WTC11 (cell line): ENCODE data around the gene UBAC2. TPM values are rescaled to one million over a fixed set of nuclear protein-coding genes. Genes with fewer than 3 reads are reported as not detected.

Experiments used
- ATAC-seq: fragments of 200-7000 bp; cut with Tn5 transposase; 2 replicates; pipeline ENCODE4 v1.10.0; 2021; ENCODE audit warnings: mild to moderate bottlenecking, moderate library complexity
- CTCF ChIA-PET: fragments of 300-600 bp; sonication (Branson Sonifier 250); formaldehyde crosslinking; loops from one replicate; lab custom pipeline; 2021; ENCODE audit warnings: antibody characterized with exemption; lab: Charles Lee
- POLR2A ChIA-PET: fragments of 350-600 bp; sonication (Branson Sonifier 250); formaldehyde crosslinking; loops from one replicate; lab custom pipeline; 2021; ENCODE audit warnings: antibody characterized with exemption; lab: Charles Lee
- DNase-seq: peaks from one replicate; pipeline ENCODE4 v3.0.0; 2021; ENCODE audit warnings: low spot score
- H3K27ac Mint-ChIP-seq: 2 replicates; pipeline ENCODE4 v1.8.0; 2021; ENCODE audit warnings: mixed read lengths
- H3K27me3 Mint-ChIP-seq: 2 replicates; pipeline ENCODE4 v1.8.0; 2021; ENCODE audit warnings: low read depth, mild to moderate bottlenecking, moderate library complexity, mixed read lengths
- H3K36me3 Mint-ChIP-seq: 2 replicates; pipeline ENCODE4 v1.8.0; 2021; ENCODE audit warnings: mixed read lengths
- H3K4me1 Mint-ChIP-seq: 2 replicates; pipeline ENCODE4 v1.8.0; 2022; ENCODE audit warnings: mixed read lengths
- H3K4me3 Mint-ChIP-seq: 2 replicates; pipeline ENCODE4 v1.8.0; 2021; ENCODE audit warnings: mild to moderate bottlenecking, moderate library complexity, mixed read lengths
- H3K9me3 Mint-ChIP-seq: 2 replicates; pipeline ENCODE4 v1.8.0; 2021; ENCODE audit warnings: mixed read lengths
- AFF4 ChIP-seq: sonication (generic); formaldehyde crosslinking; IDR thresholded peaks from 2 replicates; pipeline ENCODE4 v1.8.1; 2023; ENCODE audit warnings: mild to moderate bottlenecking, missing genetic modification reagents, borderline replicate concordance
- ATF1 ChIP-seq: sonication (generic); formaldehyde crosslinking; IDR thresholded peaks from 2 replicates; pipeline ENCODE4 v1.8.1; 2023; ENCODE audit warnings: mild to moderate bottlenecking, moderate library complexity, missing genetic modification reagents
- ATF3 ChIP-seq: sonication (generic); formaldehyde crosslinking; conservative IDR thresholded peaks from 2 replicates; pipeline ENCODE4 v1.8.1; 2022; ENCODE audit warnings: mild to moderate bottlenecking, missing genetic modification reagents
- CDX4 ChIP-seq: fragments of 250-450 bp; sonication (Bioruptor Pico); IDR thresholded peaks from 2 replicates; pipeline ENCODE4 v1.9.0; 2021; ENCODE audit warnings: moderate library complexity, mild to moderate bottlenecking, inconsistent platforms, borderline replicate concordance
- CREB1 ChIP-seq: sonication (generic); formaldehyde crosslinking; IDR thresholded peaks from 2 replicates; pipeline ENCODE4 v1.8.0; 2023; ENCODE audit warnings: mild to moderate bottlenecking, missing genetic modification reagents
- ESRRA ChIP-seq: sonication (generic); formaldehyde crosslinking; IDR thresholded peaks from 2 replicates; pipeline ENCODE4 v1.8.1; 2022; ENCODE audit warnings: mild to moderate bottlenecking, missing genetic modification reagents, borderline replicate concordance
- FOXJ3 ChIP-seq: sonication (generic); formaldehyde crosslinking; IDR thresholded peaks from 2 replicates; pipeline ENCODE4 v1.9.0; 2021; ENCODE audit warnings: missing genetic modification reagents, mild to moderate bottlenecking, borderline replicate concordance
- FOXK1 ChIP-seq: sonication (generic); formaldehyde crosslinking; IDR thresholded peaks from 2 replicates; pipeline ENCODE4 v1.8.0; 2022; ENCODE audit warnings: mild to moderate bottlenecking, moderate library complexity, missing genetic modification reagents
- FOXP1 ChIP-seq: sonication (generic); formaldehyde crosslinking; IDR thresholded peaks from 2 replicates; pipeline ENCODE4 v1.8.0; 2022; ENCODE audit warnings: missing genetic modification reagents, mild to moderate bottlenecking, moderate library complexity, borderline replicate concordance
- GTF2I ChIP-seq: fragments of 250-450 bp; sonication (Bioruptor Pico); conservative IDR thresholded peaks from 2 replicates; pipeline ENCODE4 v1.4.0; 2021; ENCODE audit warnings: mild to moderate bottlenecking
- JUN ChIP-seq: sonication (generic); formaldehyde crosslinking; IDR thresholded peaks from 2 replicates; pipeline ENCODE4 v1.8.0; 2023; ENCODE audit warnings: mild to moderate bottlenecking, missing genetic modification reagents
- NFE2L1 ChIP-seq: sonication (generic); formaldehyde crosslinking; IDR thresholded peaks from 2 replicates; pipeline ENCODE4 v1.8.1; 2023; ENCODE audit warnings: missing genetic modification reagents
- PRDM15 ChIP-seq: sonication (generic); formaldehyde crosslinking; IDR thresholded peaks from 2 replicates; pipeline ENCODE4 v1.8.0; 2022; ENCODE audit warnings: missing genetic modification reagents
- PREB ChIP-seq: sonication (generic); formaldehyde crosslinking; IDR thresholded peaks from 2 replicates; pipeline ENCODE4 v1.8.1; 2022; ENCODE audit warnings: mild to moderate bottlenecking, missing genetic modification reagents, moderate library complexity, borderline replicate concordance
- ZBTB21 ChIP-seq: sonication (generic); formaldehyde crosslinking; IDR thresholded peaks from 2 replicates; pipeline ENCODE4 v1.8.1; 2023; ENCODE audit warnings: mild to moderate bottlenecking, missing genetic modification reagents, borderline replicate concordance
- ZNF281 ChIP-seq: sonication (generic); formaldehyde crosslinking; IDR thresholded peaks from 2 replicates; pipeline ENCODE4 v1.8.0; 2023; ENCODE audit warnings: mild to moderate bottlenecking, missing genetic modification reagents
- ZNF532 ChIP-seq: fragments of 250-450 bp; sonication (Bioruptor Pico); IDR thresholded peaks from 2 replicates; pipeline ENCODE4 v1.9.0; 2021; ENCODE audit warnings: mild to moderate bottlenecking, borderline replicate concordance
- ZSCAN18 ChIP-seq: fragments of 250-450 bp; sonication (Bioruptor Pico); IDR thresholded peaks from 2 replicates; pipeline ENCODE4 v2.1.2; 2022; ENCODE audit warnings: mild to moderate bottlenecking, moderate library complexity
- total RNA-seq: library from RNA; stranded (reverse); gene quantifications from 3 replicates; pipeline ENCODE4 v1.2.3, GENCODE V29; 2021

Gene UBAC2
- total RNA-seq, 1 experiment from 2014 or later = 64.7 TPM

GRCh38 chr13:99371956-99372355 is 171.3 kb downstream of the UBAC2 start (continued):
- TF ChIP-seq PREB (CRISPR knock-in tag) (no peak), ESRRA (no peak), CDX4 (no peak), FOXK1 (no peak), ATF1 (CRISPR knock-in tag) (no peak), FOXJ3 (CRISPR knock-in tag) (no peak), ZNF281 (CRISPR knock-in tag) (no peak), NFE2L1 (CRISPR knock-in tag) (no peak), ZBTB21 (no peak), ATF3 (CRISPR knock-in tag) (no peak), GTF2I (CRISPR knock-in tag) (no peak)
- TF ChIP-seq, all 79 proteins: peak for 0

GRCh38 chr13:99373436-99373835 is 172.8 kb downstream of the UBAC2 start:
- no peaks in the 10 kb centered on the region for H3K9me3 Mint-ChIP-seq
- H3K4me1 Mint-ChIP-seq = peaks cover 4% of the 10 kb centered on the region
- H3K27ac Mint-ChIP-seq = no peak overlapping the region
- no peak overlapping the region for H3K4me3 Mint-ChIP-seq
- H3K36me3 Mint-ChIP-seq = peaks cover 13% of the 10 kb centered on the region; the same call in 1 of the 2 replicates
- ChIA-PET POLR2A (interaction anchor here (0.7 kb wide), 1 partner anchor 9 kb away, joined by 3 read pairs; no protein-coding TSS in a partner anchor), CTCF (interaction anchor here (0.9 to 1.3 kb wide), 3 partner anchors 14 to 108 kb away, joined by 3 to 4 read pairs (median 4); no protein-coding TSS in a partner anchor)
- H3K27me3 Mint-ChIP-seq = no peaks in the 10 kb centered on the region
- ATAC-seq (no peak), DNase-seq (no peak)
- TF ChIP-seq AFF4 (CRISPR knock-in tag) = no peak
- TF ChIP-seq CREB1 = no peak
- no peak for TF ChIP-seq ZNF532
- TF ChIP-seq JUN (CRISPR knock-in tag) = no peak
- TF ChIP-seq PRDM15 = no peak
- TF ChIP-seq FOXP1 (CRISPR knock-in tag) = no peak
- no peak for TF ChIP-seq ZSCAN18
